Activated naive CD8-positive, alpha-beta T cell treated with anti-CD3 and anti-CD28 coated beads, Interleukin-2, amount 50 U/mL, for 24 hours (primary cell): ENCODE measurements around the gene LAMC1.
"Not testable (repeated sequence)": the region's sequence is repeated elsewhere in the genome, so short reads cannot be mapped to it uniquely, and the experiment has no call there.

Source experiments
- ATAC-seq: fragments of 150-1000 bp; cut with Tn5 transposase; one replicate; pipeline ENCODE4 v1.10.0; 2021
- DNase-seq: peaks from one replicate; pipeline ENCODE4 v3.0.0; 2021
- H3K27ac Mint-ChIP-seq: one replicate; pipeline ENCODE4 v1.8.0; 2021; ENCODE audit warnings: mild to moderate bottlenecking, mixed read lengths
- H3K27me3 Mint-ChIP-seq: one replicate; pipeline ENCODE4 v1.8.0; 2021; ENCODE audit warnings: mixed read lengths
- H3K36me3 Mint-ChIP-seq: one replicate; pipeline ENCODE4 v1.8.0; 2021; ENCODE audit warnings: low read depth, mixed read lengths
- H3K4me1 Mint-ChIP-seq: one replicate; pipeline ENCODE4 v1.8.0; 2021; ENCODE audit warnings: mixed read lengths
- H3K4me3 Mint-ChIP-seq: one replicate; pipeline ENCODE4 v1.8.0; 2021; ENCODE audit warnings: mild to moderate bottlenecking, moderate library complexity, mixed read lengths
- H3K9me3 Mint-ChIP-seq: one replicate; pipeline ENCODE4 v1.8.0; 2021; ENCODE audit warnings: mixed read lengths

LAMC1 gene

DNA sequence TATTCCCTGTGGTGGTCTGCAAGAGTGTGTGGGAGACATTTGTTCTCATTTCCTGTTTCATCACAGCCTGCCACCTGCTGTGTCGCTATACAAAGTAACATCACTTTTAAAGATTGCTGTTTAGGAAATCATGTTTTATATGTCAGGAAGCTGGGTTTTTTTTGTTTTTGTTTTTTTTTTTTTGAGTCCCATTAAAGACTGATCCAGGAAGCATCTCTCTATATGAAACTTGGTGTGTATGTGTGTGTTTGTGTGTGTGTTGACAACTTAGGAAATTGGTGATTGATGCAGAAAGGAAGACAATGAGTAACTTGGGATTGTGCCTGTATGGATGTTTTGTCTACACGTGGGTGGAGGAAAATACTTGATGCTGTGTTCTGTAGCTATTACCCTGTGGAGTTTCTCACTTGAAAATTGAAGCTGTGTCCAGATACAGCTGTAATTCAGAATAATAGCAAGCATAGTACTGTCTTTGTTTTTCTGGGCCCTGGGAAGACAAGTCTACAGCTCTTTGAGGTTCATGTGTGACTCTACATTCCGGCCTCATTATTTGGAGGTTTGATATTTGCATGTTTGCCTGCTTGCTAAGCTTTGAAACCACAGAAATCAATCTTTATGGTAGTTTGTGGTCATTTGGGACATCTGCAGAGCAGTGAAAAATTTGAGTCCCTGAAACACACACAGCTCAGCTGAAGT is 47.9 kb downstream of the LAMC1 start:
- Mint-ChIP-seq H3K4me1 (peaks cover 8% of the 10 kb centered on the region), H3K36me3 (no peaks in the 10 kb centered on the region), H3K27me3 (no peaks in the 10 kb centered on the region), H3K4me3 (no peak overlapping the region), H3K9me3 (no peaks in the 10 kb centered on the region), H3K27ac (no peak overlapping the region)
- no peak for DNase-seq
- ATAC-seq: no peak

DNA sequence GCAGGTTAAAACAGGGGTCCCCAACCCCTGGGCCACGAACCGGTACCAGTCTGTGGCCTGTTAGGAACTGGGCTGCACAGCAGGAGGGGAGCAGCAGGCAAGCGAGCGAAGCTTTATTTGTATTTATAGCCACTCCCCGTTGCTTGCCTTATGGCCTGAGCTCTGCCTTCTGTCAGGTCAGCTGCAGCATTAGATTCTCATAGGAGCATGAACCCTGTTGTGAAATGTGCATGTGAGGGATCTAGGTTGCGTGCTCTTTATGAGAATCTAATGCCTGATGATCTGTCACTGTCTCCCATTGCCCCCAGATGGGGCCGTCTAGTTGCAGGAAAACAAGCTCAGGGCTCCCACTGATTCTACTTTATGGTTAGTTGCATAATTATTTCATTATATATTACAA is 49.4 kb downstream of the LAMC1 start:
- not testable (repeated sequence) for DNase-seq, H3K27me3 Mint-ChIP-seq, H3K27ac Mint-ChIP-seq, H3K9me3 Mint-ChIP-seq, H3K4me3 Mint-ChIP-seq, H3K4me1 Mint-ChIP-seq, H3K36me3 Mint-ChIP-seq, ATAC-seq

DNA sequence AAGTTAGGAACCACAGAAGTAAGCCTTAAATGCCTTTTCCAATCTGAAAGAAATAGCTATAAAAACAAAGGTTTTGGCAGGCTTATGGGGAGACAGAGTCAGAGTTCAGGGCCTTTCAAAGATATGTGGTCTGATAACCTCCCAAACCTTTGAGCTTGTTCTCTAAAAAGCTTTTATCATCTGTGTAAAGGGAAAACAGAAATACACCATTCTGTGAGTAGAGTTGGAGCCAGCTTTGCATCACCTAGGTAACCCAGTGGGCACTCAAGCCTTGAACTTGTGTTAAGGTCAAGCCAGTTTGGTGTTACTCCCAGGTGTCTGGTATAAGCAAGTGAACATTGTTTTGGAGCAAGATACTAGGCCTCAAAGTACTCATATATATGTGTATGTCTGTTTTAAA is 50.1 kb downstream of the LAMC1 start:
- H3K4me3 Mint-ChIP-seq: no peak overlapping the region
- no peaks in the 10 kb centered on the region for H3K27me3 Mint-ChIP-seq
- no peak for DNase-seq
- H3K9me3 Mint-ChIP-seq: no peaks in the 10 kb centered on the region
- no peak overlapping the region for H3K27ac Mint-ChIP-seq
- no peak for ATAC-seq
- no peaks in the 10 kb centered on the region for H3K36me3 Mint-ChIP-seq
- H3K4me1 Mint-ChIP-seq: peaks cover 8% of the 10 kb centered on the region

DNA sequence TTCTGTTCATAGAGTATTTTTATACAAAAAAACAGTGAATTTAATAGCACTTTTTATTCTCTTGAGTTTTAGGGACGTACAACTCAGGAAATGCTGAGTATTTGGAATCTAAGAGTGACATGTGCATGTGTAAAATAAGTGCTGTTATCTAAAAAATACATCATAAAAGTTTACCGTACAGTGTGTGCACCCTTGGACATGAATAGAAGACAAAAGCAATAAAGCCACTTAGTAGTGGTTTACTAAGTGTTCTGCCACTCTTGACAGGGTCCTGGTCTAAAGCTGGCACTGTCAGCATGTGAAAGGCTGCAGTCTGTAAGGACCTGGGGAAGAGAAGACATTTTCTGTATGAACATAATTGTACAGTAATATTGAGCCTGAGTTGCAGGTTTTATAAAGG is 51.0 kb downstream of the LAMC1 start:
- DNase-seq (no peak), ATAC-seq (no peak)
- Mint-ChIP-seq H3K4me1 (peaks cover 8% of the 10 kb centered on the region), H3K9me3 (no peaks in the 10 kb centered on the region), H3K27ac (no peak overlapping the region), H3K4me3 (no peak overlapping the region), H3K36me3 (no peaks in the 10 kb centered on the region), H3K27me3 (no peaks in the 10 kb centered on the region)

DNA sequence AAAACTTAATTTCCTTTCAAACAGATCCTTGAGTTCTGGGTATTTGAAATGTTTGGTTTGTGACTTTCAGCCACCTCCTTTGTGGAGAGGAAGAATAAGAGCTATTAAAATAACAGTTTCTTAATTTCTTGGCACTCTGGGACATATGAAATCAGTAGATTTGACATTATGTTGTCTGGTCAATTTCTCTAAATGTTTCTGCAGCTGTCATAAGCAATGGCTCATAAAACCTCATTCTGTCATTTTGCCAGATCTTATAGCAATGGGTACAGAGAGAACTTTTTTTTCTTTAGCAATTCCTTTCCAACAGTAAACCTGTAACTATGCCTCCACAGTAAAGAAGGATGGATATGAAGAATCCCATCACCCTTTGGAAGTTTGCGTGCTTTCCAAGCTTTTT is 52.6 kb downstream of the LAMC1 start:
- ATAC-seq (no peak), DNase-seq (no peak)
- H3K9me3 Mint-ChIP-seq: no peaks in the 10 kb centered on the region
- H3K27ac Mint-ChIP-seq: no peak overlapping the region
- H3K27me3 Mint-ChIP-seq: no peaks in the 10 kb centered on the region
- no peak overlapping the region for H3K4me3 Mint-ChIP-seq
- H3K36me3 Mint-ChIP-seq: no peaks in the 10 kb centered on the region
- peaks cover 5% of the 10 kb centered on the region for H3K4me1 Mint-ChIP-seq

DNA sequence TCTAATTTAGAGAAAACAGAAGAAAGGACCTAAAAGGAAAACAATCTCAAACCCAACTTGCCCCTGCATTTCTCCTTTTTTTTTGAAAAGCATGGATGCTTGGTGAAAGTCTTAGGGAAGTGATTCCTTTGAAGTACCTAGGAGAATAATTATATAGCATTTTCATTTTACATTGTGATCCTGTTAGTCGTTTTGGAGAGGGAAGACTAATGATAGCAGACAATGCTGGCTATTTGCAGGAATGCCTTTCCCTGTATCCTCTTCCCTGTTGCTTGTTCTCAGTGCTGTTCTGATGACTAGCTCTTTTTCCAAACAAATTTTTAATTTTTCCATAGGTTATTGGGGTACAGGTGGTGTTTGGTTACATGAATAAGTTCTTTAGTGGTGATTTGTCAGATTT is 53.9 kb downstream of the LAMC1 start:
- Mint-ChIP-seq H3K4me3 (no peak overlapping the region), H3K4me1 (no peaks in the 10 kb centered on the region), H3K9me3 (no peaks in the 10 kb centered on the region), H3K27ac (no peak overlapping the region), H3K36me3 (no peaks in the 10 kb centered on the region), H3K27me3 (no peaks in the 10 kb centered on the region)
- DNase-seq (no peak), ATAC-seq (no peak)

DNA sequence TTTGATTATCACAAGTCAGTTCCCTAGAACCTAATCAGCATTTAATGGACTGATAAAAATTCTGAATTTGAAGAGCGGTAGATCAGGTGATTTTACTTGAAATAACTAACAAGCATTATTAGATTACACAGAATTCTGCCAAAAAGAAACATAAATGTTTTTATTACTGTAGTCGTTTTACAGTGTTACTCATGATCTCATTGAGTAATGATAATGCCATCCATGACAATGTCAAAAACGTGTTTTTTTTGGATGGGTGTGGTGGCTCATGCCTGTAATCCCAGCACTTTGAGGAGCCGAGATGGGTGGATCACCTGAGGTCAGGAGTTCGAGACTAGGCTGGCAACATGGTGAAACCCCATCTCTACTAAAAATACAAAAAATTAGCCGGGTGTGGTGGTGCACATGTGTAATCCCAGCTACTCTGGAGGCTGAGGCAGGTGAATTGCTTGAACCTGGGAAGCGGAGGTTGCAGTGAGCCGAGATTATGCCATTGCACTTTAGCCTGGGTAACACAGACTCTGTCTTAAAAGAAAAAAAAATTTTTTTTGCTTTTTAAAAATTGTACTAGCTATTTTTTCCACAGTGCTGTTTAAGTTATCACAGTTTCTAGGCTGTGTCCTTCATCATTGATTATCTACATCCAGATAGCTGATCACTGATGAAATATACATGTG is 56.6 kb downstream of the LAMC1 start:
- ATAC-seq: no peak

DNA sequence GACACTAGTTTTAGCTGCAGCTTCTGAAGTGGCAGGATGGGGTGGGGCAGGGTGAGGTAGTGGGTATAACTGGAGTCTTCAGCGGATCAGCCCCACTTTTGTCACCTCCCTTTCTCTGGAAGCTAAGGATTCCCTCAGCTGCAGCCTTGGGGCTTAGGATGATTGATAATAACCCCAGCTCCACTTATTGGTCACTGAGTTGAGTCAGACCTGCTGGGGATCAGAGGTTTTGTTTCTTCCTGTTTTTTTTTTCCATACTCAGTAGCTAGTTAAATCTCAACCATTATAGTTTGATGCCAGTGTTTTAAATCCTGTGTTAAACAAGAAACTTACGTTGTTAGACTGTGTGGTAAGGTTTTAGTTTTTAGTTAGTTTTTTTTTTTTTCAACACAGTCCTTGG is 57.2 kb downstream of the LAMC1 start:
- no peak overlapping the region for H3K27ac Mint-ChIP-seq
- H3K4me3 Mint-ChIP-seq: no peak overlapping the region
- DNase-seq (no peak), ATAC-seq (no peak)
- no peaks in the 10 kb centered on the region for H3K36me3 Mint-ChIP-seq
- H3K27me3 Mint-ChIP-seq: peaks cover 3% of the 10 kb centered on the region
- H3K9me3 Mint-ChIP-seq: no peaks in the 10 kb centered on the region
- H3K4me1 Mint-ChIP-seq: no peaks in the 10 kb centered on the region

More for the DNA sequence above, 56.6 kb downstream of the LAMC1 start:
- Mint-ChIP-seq H3K4me3 (no peak overlapping the region), H3K9me3 (no peaks in the 10 kb centered on the region), H3K27me3 (no peaks in the 10 kb centered on the region), H3K36me3 (no peaks in the 10 kb centered on the region), H3K4me1 (no peaks in the 10 kb centered on the region), H3K27ac (no peak overlapping the region)
- DNase-seq: no peak

DNA sequence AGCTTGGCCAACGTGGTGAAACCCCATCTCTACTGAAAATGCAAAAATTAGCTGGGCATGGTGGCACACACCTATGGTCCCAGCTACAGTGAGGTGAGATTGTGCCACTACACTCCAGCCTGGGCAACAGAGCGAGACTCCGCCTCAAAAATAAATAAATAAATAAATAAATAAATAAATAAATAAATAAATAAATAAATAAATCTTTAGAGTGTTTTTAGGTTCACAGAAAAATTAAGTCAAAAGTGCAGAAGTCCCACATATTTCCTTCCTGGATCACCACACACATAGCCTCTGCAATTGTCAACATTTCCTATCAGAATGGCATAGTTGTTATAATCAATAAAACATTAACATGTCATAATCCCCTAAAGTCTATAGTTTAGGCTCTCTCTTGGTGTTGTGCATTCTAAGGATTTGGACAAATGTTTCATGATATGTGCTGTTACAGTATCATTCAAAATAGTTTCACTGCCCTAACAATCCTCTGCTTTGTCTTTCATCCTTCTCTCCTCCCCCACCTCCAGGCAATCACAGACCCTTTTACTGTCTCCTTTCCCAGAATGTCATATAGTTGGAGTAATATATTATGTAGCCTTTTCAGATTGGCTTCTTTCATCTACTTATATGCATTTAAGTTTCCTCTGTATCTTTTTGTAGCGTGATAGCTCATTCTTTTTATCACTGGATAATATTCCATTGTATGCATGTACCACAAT is 58.3 kb downstream of the LAMC1 start:
- H3K27me3 Mint-ChIP-seq: peaks cover 3% of the 10 kb centered on the region
- no peaks in the 10 kb centered on the region for H3K4me1 Mint-ChIP-seq
- H3K9me3 Mint-ChIP-seq: no peaks in the 10 kb centered on the region
- no peaks in the 10 kb centered on the region for H3K36me3 Mint-ChIP-seq
- H3K27ac Mint-ChIP-seq: no peak overlapping the region
- ATAC-seq (no peak), DNase-seq (no peak)
- H3K4me3 Mint-ChIP-seq: no peak overlapping the region

DNA sequence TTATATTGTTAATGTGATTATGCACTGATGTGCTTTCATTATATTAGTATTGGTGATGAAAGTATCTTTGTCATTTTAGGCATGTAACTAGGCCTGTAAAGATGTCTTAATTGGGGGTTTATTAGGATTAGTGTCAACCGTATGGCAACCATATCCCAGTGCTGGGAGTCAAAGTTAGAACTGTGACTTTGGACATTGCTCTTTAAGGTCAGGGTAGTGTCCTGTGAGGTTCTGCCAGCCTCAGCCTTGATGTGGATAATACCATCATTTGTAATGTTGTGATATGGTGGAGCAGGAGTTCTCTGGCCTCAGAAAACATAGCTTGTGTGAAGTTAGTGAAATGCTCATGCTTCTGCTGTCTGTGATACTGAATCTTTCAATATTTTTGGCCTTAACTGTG is 59.4 kb downstream of the LAMC1 start:
- Mint-ChIP-seq H3K4me3 (no peak overlapping the region), H3K4me1 (no peaks in the 10 kb centered on the region), H3K36me3 (no peaks in the 10 kb centered on the region), H3K27me3 (peaks cover 3% of the 10 kb centered on the region), H3K27ac (no peak overlapping the region), H3K9me3 (no peaks in the 10 kb centered on the region)
- DNase-seq: no peak
- no peak for ATAC-seq

DNA sequence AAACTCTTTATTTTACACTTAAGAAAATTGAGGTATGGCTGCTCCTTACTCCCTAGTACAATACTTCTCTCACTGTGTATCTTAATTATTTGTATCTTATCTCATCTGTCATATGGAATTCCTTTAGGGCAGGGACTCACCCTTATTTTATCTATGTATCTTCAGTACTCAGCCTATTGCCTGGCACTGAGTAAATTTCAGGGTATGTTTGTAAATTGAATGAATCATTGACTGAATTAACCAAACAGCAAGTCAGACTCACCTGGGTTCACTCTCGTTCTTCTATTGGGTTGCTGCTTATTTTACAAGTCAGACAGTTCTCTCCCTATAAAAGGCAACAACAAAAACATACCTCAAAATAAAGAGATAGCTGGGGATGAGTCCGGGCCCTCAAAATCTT is 63.8 kb downstream of the LAMC1 start:
- DNase-seq (no peak), ATAC-seq (no peak)
- H3K4me1 Mint-ChIP-seq: no peaks in the 10 kb centered on the region
- no peaks in the 10 kb centered on the region for H3K36me3 Mint-ChIP-seq
- H3K4me3 Mint-ChIP-seq: no peak overlapping the region
- no peak overlapping the region for H3K27ac Mint-ChIP-seq
- peaks cover 3% of the 10 kb centered on the region for H3K27me3 Mint-ChIP-seq
- no peaks in the 10 kb centered on the region for H3K9me3 Mint-ChIP-seq

DNA sequence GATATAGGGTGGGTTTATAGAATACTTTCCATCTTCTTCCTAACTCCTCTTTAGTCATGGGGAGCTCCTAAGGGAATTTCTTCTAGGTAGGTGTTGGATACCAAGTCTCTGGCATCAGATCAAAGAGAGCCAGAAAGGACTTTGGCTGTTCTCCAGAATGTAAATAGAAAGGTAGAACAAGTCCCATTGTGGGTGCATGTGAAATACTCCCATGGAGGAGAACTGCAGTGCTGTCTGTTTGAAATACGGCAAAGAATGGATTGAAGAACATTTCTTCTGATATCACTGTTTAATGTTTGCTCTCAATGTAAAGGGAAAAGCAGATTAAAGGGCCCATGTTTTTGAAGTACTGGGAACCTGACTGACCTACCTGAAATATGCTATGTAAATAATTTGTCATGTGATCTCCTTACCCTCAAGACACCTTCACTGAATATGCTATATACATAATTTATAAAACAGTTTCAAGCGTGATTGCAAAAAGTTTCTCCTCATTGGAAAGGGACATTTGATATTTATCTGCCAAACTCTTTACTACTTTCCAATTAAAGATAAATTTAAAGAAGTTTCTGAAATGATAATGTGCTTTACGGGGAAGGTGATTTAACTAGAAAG is 65.9 kb downstream of the LAMC1 start:
- no peak overlapping the region for H3K27ac Mint-ChIP-seq
- H3K27me3 Mint-ChIP-seq: peaks cover 5% of the 10 kb centered on the region
- no peak overlapping the region for H3K4me3 Mint-ChIP-seq
- DNase-seq (no peak), ATAC-seq (no peak)
- no peaks in the 10 kb centered on the region for H3K4me1 Mint-ChIP-seq
- no peaks in the 10 kb centered on the region for H3K9me3 Mint-ChIP-seq
- no peaks in the 10 kb centered on the region for H3K36me3 Mint-ChIP-seq

DNA sequence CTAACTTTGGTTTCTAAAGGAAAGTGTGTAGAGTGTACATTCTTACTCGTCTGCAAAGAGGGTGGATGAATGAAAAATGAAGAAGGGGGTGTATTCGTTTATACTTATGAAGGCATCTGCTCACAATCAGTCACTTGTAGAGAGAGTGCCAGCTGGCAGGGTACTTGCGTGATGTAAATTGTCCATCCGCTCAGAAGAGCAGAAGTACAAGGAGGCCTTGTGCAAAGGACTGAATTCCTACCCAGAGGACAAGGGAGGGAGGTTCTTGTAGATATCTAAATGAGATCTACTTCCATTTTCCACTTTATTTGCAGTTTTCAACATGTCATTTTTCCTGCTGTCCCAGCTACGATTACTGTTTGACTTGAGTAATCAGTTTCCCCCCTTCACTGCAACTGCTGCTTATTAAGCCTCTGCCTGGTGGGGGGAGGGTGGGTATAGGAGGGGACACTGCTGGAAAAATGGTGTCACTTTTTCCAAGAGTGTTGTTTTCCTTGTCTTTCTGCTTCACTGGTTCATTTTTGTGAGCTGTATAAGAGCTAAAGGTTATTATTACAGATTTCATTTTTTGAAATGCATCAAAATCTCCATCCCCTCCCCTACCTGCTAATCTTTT is 67.3 kb downstream of the LAMC1 start:
- peaks cover 4% of the 10 kb centered on the region for H3K27me3 Mint-ChIP-seq
- H3K4me1 Mint-ChIP-seq: no peaks in the 10 kb centered on the region
- DNase-seq: no peak

DNA sequence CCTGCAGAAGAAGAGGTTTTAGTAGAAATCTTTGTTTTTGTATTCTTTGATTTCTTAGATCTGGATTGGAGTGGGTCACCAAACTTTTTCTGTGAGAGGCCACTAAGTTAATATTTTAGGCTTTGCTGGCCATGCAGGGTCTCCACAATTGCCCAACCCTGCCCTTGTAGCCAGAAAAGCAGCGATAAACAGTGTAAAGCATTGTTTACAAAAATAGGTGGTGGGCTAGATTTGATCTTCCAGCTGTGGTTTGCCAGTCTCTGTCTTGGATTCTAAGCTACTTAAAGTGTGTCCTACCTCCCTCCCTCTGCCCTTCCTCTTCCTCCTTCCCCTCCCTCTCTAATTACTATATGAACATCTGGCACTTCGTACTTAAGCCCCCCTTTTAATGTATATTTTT is 68.0 kb downstream of the LAMC1 start:
- Mint-ChIP-seq H3K4me3 (no peak overlapping the region), H3K27me3 (peaks cover 4% of the 10 kb centered on the region), H3K27ac (no peak overlapping the region), H3K4me1 (no peaks in the 10 kb centered on the region), H3K9me3 (no peaks in the 10 kb centered on the region), H3K36me3 (no peaks in the 10 kb centered on the region)
- ATAC-seq (no peak), DNase-seq (no peak)

More for the DNA sequence above, 67.3 kb downstream of the LAMC1 start:
- no peak overlapping the region for H3K4me3 Mint-ChIP-seq
- no peaks in the 10 kb centered on the region for H3K9me3 Mint-ChIP-seq
- H3K36me3 Mint-ChIP-seq: no peaks in the 10 kb centered on the region
- no peak overlapping the region for H3K27ac Mint-ChIP-seq
- no peak for ATAC-seq
